HEK293 (cell line): ENCODE results near the gene ME3.

Source experiments
- CTCF ChIA-PET: fragments of 350-600 bp; formaldehyde crosslinking; extraction: SDS; loops from one replicate; lab custom pipeline; 2021; ENCODE audit warnings: antibody characterized with exemption; lab: Yijun Ruan, JAX
- POLR2A ChIA-PET: fragments of 300-600 bp; formaldehyde crosslinking; extraction: SDS; loops from one replicate; lab custom pipeline; 2020; ENCODE audit warnings: antibody characterized with exemption, inconsistent platforms; lab: Yijun Ruan, JAX
- H3K27ac ChIP-seq: fragments of 200-500 bp; sonication (Bioruptor generic); 2 replicates; pipeline ENCODE4 v1.5.1; 2014; ENCODE audit warnings: low read depth, low read length, control low read depth, inconsistent platforms; ENCODE audit errors: extremely low read depth
- H3K36me3 ChIP-seq, 2 experiments: fragments of 200-500 bp in 1 of 2; sonication (Bioruptor generic) in 1 of 2; 1 replicate in 1 of 2; 2 replicates in 1 of 2; pipeline ENCODE4 v1.5.1; 2014 to 2017; ENCODE audit warnings: inconsistent platforms in 2 of 2, low read length in 2 of 2; ENCODE audit not compliant: control insufficient read depth in 2 of 2, insufficient read depth in 1 of 2
- H3K4me1 ChIP-seq: fragments of 200-500 bp; sonication (Bioruptor generic); 2 replicates; pipeline ENCODE4 v1.5.1; 2014; ENCODE audit warnings: mild to moderate bottlenecking, low read length, inconsistent platforms; ENCODE audit not compliant: control insufficient read depth, insufficient read depth
- H3K4me3 ChIP-seq: 2 replicates; pipeline ENCODE4 v1.5.1; 2011; ENCODE audit warnings: low read depth, mild to moderate bottlenecking, control low read depth, low read length, moderate library complexity
- H3K9me3 ChIP-seq: fragments of 200-500 bp; sonication (Bioruptor generic); 2 replicates; pipeline ENCODE4 v1.5.1; 2014; ENCODE audit warnings: low read depth, low read length, inconsistent platforms; ENCODE audit not compliant: control insufficient read depth, insufficient read depth
- GLI2 ChIP-seq: fragments of 450-650 bp; formaldehyde crosslinking; IDR thresholded peaks from 2 replicates; pipeline ENCODE4; 2017; ENCODE audit warnings: missing biosample characterization, missing genetic modification characterization, low read depth, borderline replicate concordance
- GLI4 ChIP-seq: fragments of 450-650 bp; formaldehyde crosslinking; IDR thresholded peaks from 2 replicates; pipeline ENCODE4 v1.5.1; 2016; ENCODE audit warnings: missing biosample characterization, missing genetic modification characterization
- GLIS1 ChIP-seq: fragments of 450-650 bp; formaldehyde crosslinking; IDR thresholded peaks from 2 replicates; pipeline ENCODE4 v1.5.1; 2016; ENCODE audit warnings: missing biosample characterization, missing genetic modification characterization
- HOXC10 ChIP-seq: sonication (generic); formaldehyde crosslinking; IDR thresholded peaks from 2 replicates; pipeline ENCODE4 v1.8.1; 2023; ENCODE audit warnings: mild to moderate bottlenecking, missing genetic modification reagents
- PRDM6 ChIP-seq: fragments of 450-650 bp; formaldehyde crosslinking; IDR thresholded peaks from 2 replicates; pipeline ENCODE4 v1.5.1; 2017; ENCODE audit warnings: missing biosample characterization, missing genetic modification characterization
- SALL2 ChIP-seq: fragments of 450-650 bp; formaldehyde crosslinking; IDR thresholded peaks from 2 replicates; pipeline ENCODE4 v1.5.0; 2017; ENCODE audit warnings: missing biosample characterization, mild to moderate bottlenecking, missing genetic modification characterization, borderline replicate concordance
- TCF7L2 ChIP-seq: IDR thresholded peaks from 2 replicates; pipeline ENCODE4 v1.6.1; 2011; ENCODE audit warnings: low read depth, mild to moderate bottlenecking, inconsistent platforms, low read length, moderate library complexity, borderline replicate concordance
- WT1 ChIP-seq: fragments of 450-650 bp; formaldehyde crosslinking; IDR thresholded peaks from 2 replicates; pipeline ENCODE4 v1.5.1; 2016; ENCODE audit warnings: missing biosample characterization, missing genetic modification characterization
- ZBTB20 ChIP-seq: fragments of 450-650 bp; formaldehyde crosslinking; IDR thresholded peaks from 2 replicates; pipeline ENCODE4 v1.5.1; 2016; ENCODE audit warnings: missing biosample characterization, missing genetic modification characterization
- ZFP3 ChIP-seq: fragments of 450-650 bp; formaldehyde crosslinking; IDR thresholded peaks from 2 replicates; pipeline ENCODE4 v1.5.1; 2016; ENCODE audit warnings: low read depth, missing biosample characterization, missing genetic modification characterization
- ZNF10 ChIP-seq: fragments of 450-650 bp; formaldehyde crosslinking; IDR thresholded peaks from 2 replicates; pipeline ENCODE4 v1.5.1; 2017; ENCODE audit warnings: missing biosample characterization, missing genetic modification characterization
- ZNF248 ChIP-seq: fragments of 450-650 bp; formaldehyde crosslinking; IDR thresholded peaks from 2 replicates; pipeline ENCODE4 v1.5.1; 2017; ENCODE audit warnings: missing biosample characterization, missing genetic modification characterization
- ZNF324 ChIP-seq: fragments of 450-650 bp; formaldehyde crosslinking; IDR thresholded peaks from 2 replicates; pipeline ENCODE4 v1.5.1; 2016; ENCODE audit warnings: missing biosample characterization, missing genetic modification characterization
- ZNF391 ChIP-seq: fragments of 450-650 bp; formaldehyde crosslinking; IDR thresholded peaks from 2 replicates; pipeline ENCODE4 v1.5.1; 2016; ENCODE audit warnings: low read depth, missing biosample characterization, missing genetic modification characterization, borderline replicate concordance
- ZNF585B ChIP-seq: fragments of 450-650 bp; formaldehyde crosslinking; IDR thresholded peaks from 2 replicates; pipeline ENCODE4 v1.5.1; 2016; ENCODE audit warnings: missing biosample characterization, missing genetic modification characterization
- ZNF621 ChIP-seq: fragments of 450-650 bp; formaldehyde crosslinking; IDR thresholded peaks from 2 replicates; pipeline ENCODE4 v1.5.1; 2017; ENCODE audit warnings: missing biosample characterization, missing genetic modification characterization
- ZNF664 ChIP-seq: fragments of 450-650 bp; formaldehyde crosslinking; IDR thresholded peaks from 2 replicates; pipeline ENCODE4 v1.5.1; 2016; ENCODE audit warnings: missing biosample characterization, missing genetic modification characterization
- ZNF670 ChIP-seq: fragments of 450-650 bp; formaldehyde crosslinking; IDR thresholded peaks from 2 replicates; pipeline ENCODE4 v1.5.1; 2016; ENCODE audit warnings: missing biosample characterization, missing genetic modification characterization, low read depth
- ZNF707 ChIP-seq: fragments of 450-650 bp; formaldehyde crosslinking; IDR thresholded peaks from 2 replicates; pipeline ENCODE4 v1.5.1; 2016; ENCODE audit warnings: missing biosample characterization, missing genetic modification characterization
- ZNF768 ChIP-seq: fragments of 450-650 bp; formaldehyde crosslinking; IDR thresholded peaks from 2 replicates; pipeline ENCODE4 v1.5.1; 2018; ENCODE audit warnings: missing biosample characterization, mild to moderate bottlenecking, missing genetic modification characterization
- ZSCAN16 ChIP-seq: fragments of 450-650 bp; formaldehyde crosslinking; IDR thresholded peaks from 2 replicates; pipeline ENCODE4 v1.5.1; 2016; ENCODE audit warnings: missing biosample characterization, missing genetic modification characterization
- TF ChIP-seq, protein P1 (sequence below): fragments of 450-650 bp; formaldehyde crosslinking; IDR thresholded peaks from 2 replicates; pipeline ENCODE4 v1.5.1; 2017; ENCODE audit warnings: missing biosample characterization, missing genetic modification characterization

The ME3 gene

GRCh38 chr11:86588566-86589090 lies 83.8 kb downstream of the ME3 start:
- POLR2A ChIA-PET: no interaction called here

DNA sequence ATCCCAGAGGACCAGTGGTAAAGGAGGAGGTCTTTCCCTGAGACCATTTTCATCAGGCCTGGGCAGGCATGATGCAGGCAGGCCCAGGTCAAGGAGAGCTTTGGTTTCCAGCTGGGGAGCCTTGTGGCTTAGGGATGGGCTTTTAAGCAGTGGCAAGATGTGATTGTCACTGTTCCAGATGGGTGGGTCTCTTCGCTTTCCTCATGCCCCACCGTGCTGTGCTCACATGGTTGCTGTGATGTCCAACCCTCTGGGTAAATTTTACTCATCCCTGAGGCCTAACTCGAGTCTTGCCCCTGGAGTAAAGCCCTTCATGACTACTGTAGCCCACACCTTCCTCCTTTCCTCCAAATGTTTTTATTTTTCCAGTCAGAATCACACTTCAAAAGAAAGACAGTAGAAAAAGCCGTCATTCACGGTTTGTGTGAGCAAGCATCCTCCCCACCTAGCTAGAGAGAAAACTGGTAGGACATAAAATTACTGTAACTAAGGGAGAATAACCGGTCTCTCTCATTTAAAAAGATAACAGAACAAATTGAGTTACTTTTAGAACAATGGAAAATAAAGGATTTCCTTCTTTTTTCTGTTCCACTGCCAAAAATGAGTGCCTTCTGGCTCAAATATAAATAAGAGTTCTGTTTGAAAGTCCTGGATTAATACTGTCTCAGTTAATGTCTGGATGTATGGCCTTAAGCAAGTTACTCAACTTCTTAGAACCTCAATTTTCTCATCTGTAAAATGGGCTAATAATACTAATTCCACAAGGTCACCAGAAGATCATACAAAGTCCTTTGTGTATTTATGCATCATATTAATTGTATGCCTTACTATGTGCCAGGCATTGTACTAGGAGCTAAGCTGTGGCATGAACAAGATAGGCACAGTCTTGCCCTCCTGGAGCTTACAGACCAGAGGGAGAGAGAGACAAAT lies 84.9 kb downstream of the ME3 start:
- Histone ChIP-seq H3K4me3 (no peak overlapping the region), H3K9me3 (no peaks in the 10 kb centered on the region), H3K36me3 (no peaks in the 10 kb centered on the region), H3K27ac (no peak overlapping the region), H3K4me1 (peaks cover 3% of the 10 kb centered on the region; the same call in 1 of the 2 replicates)
- TF ChIP-seq ZFP3 (no peak), ZNF768 (no peak), GLI2 (tag by site-specific recombination) (no peak), ZNF621 (tag by site-specific recombination) (no peak), ZNF10 (tag by site-specific recombination) (no peak), SALL2 (tag by site-specific recombination) (no peak), WT1 (tag by site-specific recombination) (no peak), PRDM6 (tag by site-specific recombination) (no peak), ZNF324 (tag by site-specific recombination) (no peak), ZBTB20 (no peak), ZNF248 (no peak), ZNF670 (tag by site-specific recombination) (no peak), HOXC10 (no peak), ZNF391 (tag by site-specific recombination) (no peak), GLI4 (tag by site-specific recombination) (no peak), ZNF664 (no peak), ZNF585B (tag by site-specific recombination) (no peak), ZNF707 (tag by site-specific recombination) (no peak), TCF7L2 (no peak), ZSCAN16 (tag by site-specific recombination) (no peak)
- CTCF ChIA-PET: interaction anchor here (0.7 to 1.8 kb wide), 5 partner anchors 8 to 74 kb away, joined by 3 to 6 read pairs (median 3); no protein-coding TSS in a partner anchor
- POLR2A ChIA-PET: interaction anchor here (0.9 to 1.5 kb wide), 2 partner anchors 11 to 63 kb away, joined by 3 to 6 read pairs; no protein-coding TSS in a partner anchor

More at GRCh38 chr11:86588566-86589090, 83.8 kb downstream of the ME3 start:
- H3K27ac ChIP-seq: no peak overlapping the region; the same call in 1 of the 2 replicates
- no peaks in the 10 kb centered on the region for H3K9me3 ChIP-seq
- peaks cover 6% of the 10 kb centered on the region; the same call in 1 of the 2 replicates for H3K4me1 ChIP-seq
- CTCF ChIA-PET: interaction anchor here (0.6 to 2.3 kb wide), 7 partner anchors 9 to 394 kb away, joined by 3 to 6 read pairs (median 3); no protein-coding TSS in a partner anchor
- TF ChIP-seq GLIS1 (tag by site-specific recombination): 0 out of 2 replicates have a peak, but pooled peaks have one; percentile 17
- TF ChIP-seq, protein P1, sequence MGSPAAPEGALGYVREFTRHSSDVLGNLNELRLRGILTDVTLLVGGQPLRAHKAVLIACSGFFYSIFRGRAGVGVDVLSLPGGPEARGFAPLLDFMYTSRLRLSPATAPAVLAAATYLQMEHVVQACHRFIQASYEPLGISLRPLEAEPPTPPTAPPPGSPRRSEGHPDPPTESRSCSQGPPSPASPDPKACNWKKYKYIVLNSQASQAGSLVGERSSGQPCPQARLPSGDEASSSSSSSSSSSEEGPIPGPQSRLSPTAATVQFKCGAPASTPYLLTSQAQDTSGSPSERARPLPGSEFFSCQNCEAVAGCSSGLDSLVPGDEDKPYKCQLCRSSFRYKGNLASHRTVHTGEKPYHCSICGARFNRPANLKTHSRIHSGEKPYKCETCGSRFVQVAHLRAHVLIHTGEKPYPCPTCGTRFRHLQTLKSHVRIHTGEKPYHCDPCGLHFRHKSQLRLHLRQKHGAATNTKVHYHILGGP (tag by site-specific recombination): no peak
- H3K4me3 ChIP-seq: no peak overlapping the region
- H3K36me3 ChIP-seq: no peaks in the 10 kb centered on the region
